Astrocyte (in vitro differentiated cells and primary cell): ENCODE data around the gene SUMF1. TPM values are rescaled to one million over a fixed set of nuclear protein-coding genes. Genes with fewer than 3 reads are reported as not detected.

ENCODE experiments used
- DNase-seq: peaks from one replicate; pipeline ENCODE4 v3.0.0-alpha.2; 2010; ENCODE audit warnings: low read depth
- FAIRE-seq: peaks from 2 replicates; lab custom pipeline; 2011; peaks lifted over from hg19 to GRCh38; lab: Jason Lieb, UNC
- H2AFZ ChIP-seq: 2 replicates; pipeline ENCODE4 v1.6.0; 2012; ENCODE audit warnings: low read depth, low read length, inconsistent platforms
- H3K27ac ChIP-seq: 2 replicates; pipeline ENCODE4 v1.5.1; 2011; ENCODE audit warnings: low read depth, low read length, inconsistent platforms
- H3K27me3 ChIP-seq: 2 replicates; pipeline ENCODE4 v1.6.0; 2011; ENCODE audit warnings: low read length, inconsistent platforms; ENCODE audit not compliant: insufficient read depth
- H3K36me3 ChIP-seq: 2 replicates; pipeline ENCODE4 v1.5.1; 2011; ENCODE audit warnings: low read length, inconsistent platforms; ENCODE audit not compliant: insufficient read depth
- H3K4me1 ChIP-seq: 2 replicates; pipeline ENCODE4 v1.5.1; 2011; ENCODE audit warnings: low read length, inconsistent platforms; ENCODE audit not compliant: insufficient read depth
- H3K4me2 ChIP-seq: 2 replicates; pipeline ENCODE4 v1.6.0; 2012; ENCODE audit warnings: low read length, inconsistent platforms
- H3K4me3 ChIP-seq: 2 replicates; pipeline ENCODE4 v1.5.1; 2011; ENCODE audit warnings: low read depth, mild to moderate bottlenecking, low read length, inconsistent platforms; ENCODE audit not compliant: insufficient read depth
- H3K79me2 ChIP-seq: 2 replicates; pipeline ENCODE4 v1.6.0; 2012; ENCODE audit warnings: mild to moderate bottlenecking, low read length, inconsistent platforms; ENCODE audit not compliant: insufficient read depth
- H3K9ac ChIP-seq: 2 replicates; pipeline ENCODE4 v1.6.0; 2012; ENCODE audit warnings: mild to moderate bottlenecking, low read length, inconsistent platforms
- H3K9me3 ChIP-seq: 2 replicates; pipeline ENCODE4 v1.5.1; 2012; ENCODE audit warnings: low read depth, mild to moderate bottlenecking, low read length, inconsistent platforms; ENCODE audit not compliant: insufficient read depth
- H4K20me1 ChIP-seq: 2 replicates; pipeline ENCODE4 v1.6.0; 2012; ENCODE audit warnings: low read length, inconsistent platforms; ENCODE audit not compliant: insufficient read depth
- H3K27ac Mint-ChIP-seq: one replicate; pipeline ENCODE4 v1.8.0; 2021; ENCODE audit warnings: mild to moderate bottlenecking, mixed read lengths; ENCODE audit not compliant: unreplicated experiment
- H3K27me3 Mint-ChIP-seq: one replicate; pipeline ENCODE4 v1.8.0; 2021; ENCODE audit warnings: low read depth, mixed read lengths; ENCODE audit not compliant: unreplicated experiment
- H3K36me3 Mint-ChIP-seq: one replicate; pipeline ENCODE4 v1.8.0; 2021; ENCODE audit warnings: low read depth, mixed read lengths; ENCODE audit not compliant: unreplicated experiment
- H3K4me1 Mint-ChIP-seq: one replicate; pipeline ENCODE4 v1.8.0; 2021; ENCODE audit warnings: low read depth, mixed read lengths; ENCODE audit not compliant: unreplicated experiment
- H3K4me3 Mint-ChIP-seq: one replicate; pipeline ENCODE4 v1.8.0; 2021; ENCODE audit warnings: mild to moderate bottlenecking, moderate library complexity, mixed read lengths; ENCODE audit not compliant: unreplicated experiment
- H3K9me3 Mint-ChIP-seq: one replicate; pipeline ENCODE4 v1.8.0; 2021; ENCODE audit warnings: mild to moderate bottlenecking, mixed read lengths; ENCODE audit not compliant: unreplicated experiment
- EZH2 ChIP-seq: IDR thresholded peaks from 2 replicates; pipeline ENCODE4 v1.6.1; 2012; ENCODE audit warnings: mild to moderate bottlenecking, low read length, inconsistent platforms; ENCODE audit not compliant: insufficient read depth
- total RNA-seq: library from RNA; stranded (reverse); gene quantifications from 2 replicates; pipeline ENCODE4 v1.2.1, GENCODE V29; 2021
- TF ChIP-seq, protein P1 (sequence below): IDR thresholded peaks from 2 replicates; pipeline ENCODE4 v1.5.1; 2011; ENCODE audit warnings: low read depth, mild to moderate bottlenecking, inconsistent platforms, low read length, moderate library complexity; ENCODE audit not compliant: insufficient read depth

Gene SUMF1
- total RNA-seq, 1 donor from 2014 or later = 17.4 TPM

DNA sequence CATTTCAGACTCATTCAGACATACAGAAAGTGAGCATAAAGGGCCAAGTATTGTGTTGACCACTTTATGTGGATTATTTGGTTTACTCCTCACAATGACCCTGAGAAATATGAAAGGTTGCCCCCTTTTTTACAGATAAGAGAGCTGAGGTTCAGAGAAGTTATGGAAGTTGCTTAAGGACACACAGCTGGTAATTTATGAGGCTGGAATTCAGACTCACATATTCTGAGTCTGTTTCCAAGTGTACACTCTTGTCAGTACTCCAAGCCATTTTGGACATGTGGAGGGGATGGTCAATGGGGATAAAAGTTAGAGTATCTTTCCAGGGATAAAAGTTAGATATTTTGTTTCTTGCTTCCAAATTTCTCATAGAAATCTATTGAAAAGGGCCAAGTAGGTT, 42.0 kb upstream of the SUMF1 start:
- Histone ChIP-seq H3K4me1 (no peaks in the 10 kb centered on the region), H3K27me3 (no peaks in the 10 kb centered on the region), H3K79me2 (no peaks in the 10 kb centered on the region), H2AFZ (no peak overlapping the region), H3K9ac (no peak overlapping the region), H3K4me3 (no peak overlapping the region), H3K27ac (no peak overlapping the region), H3K36me3 (no peaks in the 10 kb centered on the region), H3K9me3 (no peaks in the 10 kb centered on the region), H3K4me2 (no peak overlapping the region), H4K20me1 (no peaks in the 10 kb centered on the region)
- no peak for TF ChIP-seq EZH2
- TF ChIP-seq, protein P1, sequence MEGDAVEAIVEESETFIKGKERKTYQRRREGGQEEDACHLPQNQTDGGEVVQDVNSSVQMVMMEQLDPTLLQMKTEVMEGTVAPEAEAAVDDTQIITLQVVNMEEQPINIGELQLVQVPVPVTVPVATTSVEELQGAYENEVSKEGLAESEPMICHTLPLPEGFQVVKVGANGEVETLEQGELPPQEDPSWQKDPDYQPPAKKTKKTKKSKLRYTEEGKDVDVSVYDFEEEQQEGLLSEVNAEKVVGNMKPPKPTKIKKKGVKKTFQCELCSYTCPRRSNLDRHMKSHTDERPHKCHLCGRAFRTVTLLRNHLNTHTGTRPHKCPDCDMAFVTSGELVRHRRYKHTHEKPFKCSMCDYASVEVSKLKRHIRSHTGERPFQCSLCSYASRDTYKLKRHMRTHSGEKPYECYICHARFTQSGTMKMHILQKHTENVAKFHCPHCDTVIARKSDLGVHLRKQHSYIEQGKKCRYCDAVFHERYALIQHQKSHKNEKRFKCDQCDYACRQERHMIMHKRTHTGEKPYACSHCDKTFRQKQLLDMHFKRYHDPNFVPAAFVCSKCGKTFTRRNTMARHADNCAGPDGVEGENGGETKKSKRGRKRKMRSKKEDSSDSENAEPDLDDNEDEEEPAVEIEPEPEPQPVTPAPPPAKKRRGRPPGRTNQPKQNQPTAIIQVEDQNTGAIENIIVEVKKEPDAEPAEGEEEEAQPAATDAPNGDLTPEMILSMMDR = no peak
- Mint-ChIP-seq H3K9me3 (no peaks in the 10 kb centered on the region), H3K27me3 (peaks cover 7% of the 10 kb centered on the region), H3K27ac (no peak overlapping the region), H3K36me3 (no peaks in the 10 kb centered on the region), H3K4me1 (no peaks in the 10 kb centered on the region), H3K4me3 (no peak overlapping the region)
- no peak for DNase-seq
- FAIRE-seq = no peak

- H3K27me3 ChIP-seq = no peaks in the 10 kb centered on the region
- no peak overlapping the region for H2AFZ ChIP-seq
- H4K20me1 ChIP-seq = no peaks in the 10 kb centered on the region
- no peaks in the 10 kb centered on the region for H3K79me2 ChIP-seq
- no peak overlapping the region for H3K9ac ChIP-seq
- H3K4me1 Mint-ChIP-seq = no peaks in the 10 kb centered on the region
- H3K4me2 ChIP-seq = no peak overlapping the region
- H3K27ac ChIP-seq = no peak overlapping the region
- no peak overlapping the region for H3K4me3 ChIP-seq
- H3K9me3 ChIP-seq = no peaks in the 10 kb centered on the region
- H3K4me3 Mint-ChIP-seq = no peak overlapping the region
- TF ChIP-seq, protein P1 = no peak
- no peak for TF ChIP-seq EZH2
- H3K9me3 Mint-ChIP-seq = no peaks in the 10 kb centered on the region
- no peak overlapping the region for H3K27ac Mint-ChIP-seq
- DNase-seq (no peak), FAIRE-seq (no peak)
- peaks cover 7% of the 10 kb centered on the region for H3K27me3 Mint-ChIP-seq
- H3K36me3 ChIP-seq = no peaks in the 10 kb centered on the region
- H3K4me1 ChIP-seq = no peaks in the 10 kb centered on the region
- H3K36me3 Mint-ChIP-seq = no peaks in the 10 kb centered on the region
Observed at GRCh38 chr3:4508048-4508981, 41.2 kb upstream of the SUMF1 start.

GRCh38 chr3:4507024-4507596, 40.0 kb upstream of the SUMF1 start:
- Histone ChIP-seq H3K9ac (no peak overlapping the region), H3K27me3 (no peaks in the 10 kb centered on the region), H3K9me3 (no peaks in the 10 kb centered on the region), H3K36me3 (no peaks in the 10 kb centered on the region), H3K79me2 (no peaks in the 10 kb centered on the region), H3K27ac (no peak overlapping the region), H3K4me3 (no peak overlapping the region), H4K20me1 (no peaks in the 10 kb centered on the region), H3K4me2 (no peak overlapping the region), H2AFZ (no peak overlapping the region), H3K4me1 (no peaks in the 10 kb centered on the region)
- H3K27ac Mint-ChIP-seq = peak overlapping the region; percentile 30
- H3K4me3 Mint-ChIP-seq = no peak overlapping the region
- peaks cover 7% of the 10 kb centered on the region for H3K27me3 Mint-ChIP-seq
- TF ChIP-seq EZH2 = no peak
- TF ChIP-seq, protein P1 = no peak
- no peaks in the 10 kb centered on the region for H3K36me3 Mint-ChIP-seq
- DNase-seq = no peak
- H3K4me1 Mint-ChIP-seq = no peaks in the 10 kb centered on the region
- no peak for FAIRE-seq
- no peaks in the 10 kb centered on the region for H3K9me3 Mint-ChIP-seq
